Fibroblast of pulmonary artery (primary cell): ENCODE results near the gene KIAA2012.

Experiments
- DNase-seq: peaks from one replicate; pipeline ENCODE4 v3.0.0-alpha.2; 2010; ENCODE audit warnings: low read depth
- H3K4me3 ChIP-seq: replicated peaks from 2 replicates; pipeline ENCODE4 v1.5.1; 2011; ENCODE audit warnings: low read depth, mild to moderate bottlenecking, control low read depth, low read length, moderate library complexity
- TF ChIP-seq, protein P1 (sequence below): IDR thresholded peaks from 2 replicates; pipeline ENCODE4 v1.5.1; 2011; ENCODE audit warnings: mild to moderate bottlenecking, control low read depth, low read length, inconsistent platforms; ENCODE audit errors: missing control alignments

KIAA2012 gene

GRCh38 chr2:202072737-202073401 lies at the start of gene KIAA2012:
Gene KIAA2012, plus strand, starts transcription at chr2:202073255. Its CDS starts 373 bp downstream, at chr2:202073628.
- no peak within 1 kb of the TSS for H3K4me3 ChIP-seq
- TF ChIP-seq, protein P1, sequence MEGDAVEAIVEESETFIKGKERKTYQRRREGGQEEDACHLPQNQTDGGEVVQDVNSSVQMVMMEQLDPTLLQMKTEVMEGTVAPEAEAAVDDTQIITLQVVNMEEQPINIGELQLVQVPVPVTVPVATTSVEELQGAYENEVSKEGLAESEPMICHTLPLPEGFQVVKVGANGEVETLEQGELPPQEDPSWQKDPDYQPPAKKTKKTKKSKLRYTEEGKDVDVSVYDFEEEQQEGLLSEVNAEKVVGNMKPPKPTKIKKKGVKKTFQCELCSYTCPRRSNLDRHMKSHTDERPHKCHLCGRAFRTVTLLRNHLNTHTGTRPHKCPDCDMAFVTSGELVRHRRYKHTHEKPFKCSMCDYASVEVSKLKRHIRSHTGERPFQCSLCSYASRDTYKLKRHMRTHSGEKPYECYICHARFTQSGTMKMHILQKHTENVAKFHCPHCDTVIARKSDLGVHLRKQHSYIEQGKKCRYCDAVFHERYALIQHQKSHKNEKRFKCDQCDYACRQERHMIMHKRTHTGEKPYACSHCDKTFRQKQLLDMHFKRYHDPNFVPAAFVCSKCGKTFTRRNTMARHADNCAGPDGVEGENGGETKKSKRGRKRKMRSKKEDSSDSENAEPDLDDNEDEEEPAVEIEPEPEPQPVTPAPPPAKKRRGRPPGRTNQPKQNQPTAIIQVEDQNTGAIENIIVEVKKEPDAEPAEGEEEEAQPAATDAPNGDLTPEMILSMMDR: no peak

DNA sequence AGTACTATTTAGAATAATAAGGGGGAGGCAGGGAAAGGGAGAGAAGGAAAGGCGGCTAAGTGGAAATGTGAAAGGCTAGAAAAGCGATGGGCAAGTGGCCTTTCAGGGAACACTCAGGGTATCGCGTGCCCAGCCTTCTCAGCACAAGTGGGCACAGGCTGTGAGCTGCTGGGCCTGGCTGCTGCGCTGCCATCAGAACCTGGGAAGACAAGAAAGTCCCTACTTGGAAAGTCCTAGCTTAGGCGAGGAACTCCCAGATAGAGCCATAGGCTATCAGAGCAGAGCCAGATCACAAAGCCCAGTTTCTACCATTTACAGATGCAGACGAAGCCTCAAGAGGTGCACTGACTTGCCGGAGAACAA lies 49.2 kb upstream of the KIAA2012 start:
- no peak overlapping the region for H3K4me3 ChIP-seq
- DNase-seq: no peak
- TF ChIP-seq, protein P1: no peak

More at GRCh38 chr2:202072737-202073401, at the start of gene KIAA2012:
- no peak for DNase-seq

- no peak for DNase-seq
- no peak overlapping the region for H3K4me3 ChIP-seq
- TF ChIP-seq, protein P1: no peak
Measured at GRCh38 chr2:202024871-202025270, 48.2 kb upstream of the KIAA2012 start.

- TF ChIP-seq, protein P1: no peak
- no peak overlapping the region for H3K4me3 ChIP-seq
- no peak for DNase-seq
Measured at GRCh38 chr2:202025816-202026215, 47.2 kb upstream of the KIAA2012 start.

GRCh38 chr2:202026507-202026906 lies 46.5 kb upstream of the KIAA2012 start:
- H3K4me3 ChIP-seq: no peak overlapping the region
- TF ChIP-seq, protein P1: no peak
- DNase-seq: no peak

GRCh38 chr2:202030691-202031090 lies 42.4 kb upstream of the KIAA2012 start:
- no peak for DNase-seq
- H3K4me3 ChIP-seq: no peak overlapping the region
- TF ChIP-seq, protein P1: no peak

GRCh38 chr2:202031246-202031951 lies 41.7 kb upstream of the KIAA2012 start:
- TF ChIP-seq, protein P1: no peak
- H3K4me3 ChIP-seq: no peak overlapping the region
- no peak for DNase-seq
